HCT116 (cell line): Measurements from ENCODE around the gene AGBL3. TPM values are rescaled to one million over a fixed set of nuclear protein-coding genes. Genes with fewer than 3 reads are reported as not detected.

ENCODE experiments used
- ATAC-seq: fragments of 200-7000 bp; cut with Tn5 transposase; 2 replicates; pipeline ENCODE4 v1.9.1; 2020; ENCODE audit warnings: mild to moderate bottlenecking, moderate library complexity
- BruUV-seq: library from RNA; stranded (reverse); fragments of 400-500 nt; replicated peaks from 2 replicates; lab custom pipeline; 2021; lab: Mats Ljungman, UMichigan
- CTCF ChIA-PET: fragments of 300-600 bp; sonication (Branson Sonifier 250); formaldehyde crosslinking; loops from one replicate; lab custom pipeline; 2021; ENCODE audit warnings: antibody characterized with exemption; lab: Charles Lee
- POLR2A ChIA-PET: fragments of 300-600, 350-600 bp; sonication (Branson Sonifier 250); formaldehyde crosslinking; loops from one replicate; lab custom pipeline; 2021; ENCODE audit warnings: antibody characterized with exemption; lab: Charles Lee
- RAD21 ChIA-PET, 2 experiments: fragments of 300-600 bp; sonication (Branson Sonifier 250); formaldehyde crosslinking; loops; one replicate each; lab custom pipeline; 2023; ENCODE audit warnings: low total read pairs in 2 of 2; ENCODE audit not compliant: uncharacterized antibody in 2 of 2, unreplicated experiment in 2 of 2, low non-redundant PET in 1 of 2; lab: Charles Lee
- DNase-seq: peaks from one replicate; pipeline ENCODE4 v3.0.0-alpha.2; 2010; ENCODE audit warnings: low read depth, low spot score
- H2AFZ ChIP-seq: fragments of 200-600 bp; shearing (Covaris generic), sonication (generic); 2 replicates; pipeline ENCODE4 v1.6.1; 2017; ENCODE audit warnings: low read depth, mixed run types, mixed read lengths, antibody characterized with exemption, low read length; ENCODE audit not compliant: poor library complexity, severe bottlenecking
- H3K27ac ChIP-seq: 2 replicates; pipeline ENCODE4 v1.5.1; 2012; ENCODE audit warnings: low read depth, low read length
- H3K27me3 ChIP-seq: fragments of 200-600 bp; sonication (generic); 2 replicates; pipeline ENCODE4 v1.6.1; 2016; ENCODE audit warnings: mixed run types, low read length, mixed read lengths; ENCODE audit not compliant: insufficient read depth
- H3K36me3 ChIP-seq, 2 experiments: fragments of 200-500 bp in 1 of 2; fragments of 200-600 bp in 1 of 2; sonication (Bioruptor generic) in 1 of 2; sonication (generic) in 1 of 2; 2 replicates each; pipeline versions ENCODE4 v1.5.1 to v1.6.1; 2014 to 2016; ENCODE audit warnings: low read length in 2 of 2, inconsistent platforms in 1 of 2, mixed read lengths in 1 of 2, mixed run types in 1 of 2; ENCODE audit not compliant: insufficient read depth in 2 of 2, control insufficient read depth in 1 of 2
- H3K4me1 ChIP-seq, 2 experiments: fragments of 200-600 bp in 1 of 2; sonication (generic) in 1 of 2; 2 replicates each; pipeline versions ENCODE4 v1.5.1 to v1.6.1; 2012 to 2017; ENCODE audit warnings: low read length in 2 of 2, inconsistent platforms in 1 of 2, mild to moderate bottlenecking in 1 of 2, mixed read lengths in 1 of 2, mixed run types in 1 of 2, moderate library complexity in 1 of 2; ENCODE audit not compliant: insufficient read depth in 2 of 2, control insufficient read depth in 1 of 2
- H3K4me2 ChIP-seq: fragments of 200-600 bp; sonication (generic); 2 replicates; pipeline ENCODE4 v1.6.1; 2017; ENCODE audit warnings: mixed run types, low read length, mixed read lengths
- H3K4me3 ChIP-seq, 2 experiments: fragments of 200-600 bp in 1 of 2; sonication (generic) in 1 of 2; replicated peaks in 1 of 2; 2 replicates each; pipeline ENCODE4 v1.5.1; 2011 to 2016; ENCODE audit warnings: low read length in 2 of 2, control low read depth in 1 of 2, low read depth in 1 of 2, mild to moderate bottlenecking in 1 of 2, mixed read lengths in 1 of 2, mixed run types in 1 of 2
- H3K79me2 ChIP-seq: fragments of 200-600 bp; sonication (generic); 2 replicates; pipeline ENCODE4 v1.6.1; 2017; ENCODE audit warnings: mild to moderate bottlenecking, mixed run types, low read length, moderate library complexity, mixed read lengths; ENCODE audit not compliant: insufficient read depth
- H3K9ac ChIP-seq: fragments of 200-600 bp; sonication (generic); 2 replicates; pipeline ENCODE4 v1.6.1; 2016; ENCODE audit warnings: low read length, mixed read lengths
- H3K9me2 ChIP-seq: fragments of 200-600 bp; sonication (generic), shearing (Covaris generic); 2 replicates; pipeline ENCODE4 v1.6.1; 2017; ENCODE audit warnings: mixed run types, mild to moderate bottlenecking, moderate library complexity; ENCODE audit not compliant: insufficient read depth
- H3K9me3 ChIP-seq, 2 experiments: fragments of 200-500 bp in 1 of 2; fragments of 200-600 bp in 1 of 2; sonication (Bioruptor generic) in 1 of 2; sonication (generic) in 1 of 2; 2 replicates each; pipeline ENCODE4 v1.6.1; 2014 to 2017; ENCODE audit warnings: low read length in 2 of 2, mixed read lengths in 2 of 2, inconsistent platforms in 1 of 2, low read depth in 1 of 2, mild to moderate bottlenecking in 1 of 2, mixed run types in 1 of 2, moderate library complexity in 1 of 2; ENCODE audit not compliant: control insufficient read depth in 1 of 2, insufficient read depth in 1 of 2
- H4K20me1 ChIP-seq: fragments of 200-600 bp; sonication (generic), shearing (Covaris generic); 2 replicates; pipeline ENCODE4 v1.6.1; 2017; ENCODE audit warnings: mixed run types, mild to moderate bottlenecking, moderate library complexity; ENCODE audit not compliant: insufficient read depth
- ATF3 ChIP-seq: IDR thresholded peaks from 2 replicates; pipeline ENCODE4 v1.6.1; 2012
- CBX3 ChIP-seq: IDR thresholded peaks from 2 replicates; pipeline ENCODE4 v1.6.1; 2012; ENCODE audit warnings: low read depth
- CEBPB ChIP-seq: IDR thresholded peaks from 2 replicates; pipeline ENCODE4 v1.6.1; 2012; ENCODE audit warnings: low read depth
- CTCF ChIP-seq, 3 experiments: fragments of 200-600 bp in 1 of 3; sonication (generic) in 1 of 3; IDR thresholded peaks in 2 of 3; conservative IDR thresholded peaks in 1 of 3; 2 replicates each; pipeline ENCODE4 v1.5.1; 2012 to 2017; ENCODE audit warnings: low read depth in 2 of 3, low read length in 2 of 3, antibody characterized with exemption in 1 of 3, borderline replicate concordance in 1 of 3, control low read depth in 1 of 3, mild to moderate bottlenecking in 1 of 3, mixed read lengths in 1 of 3, mixed run types in 1 of 3, moderate library complexity in 1 of 3; ENCODE audit not compliant: insufficient read depth in 1 of 3
- EGR1 ChIP-seq: IDR thresholded peaks from 2 replicates; pipeline ENCODE4 v1.6.1; 2012; ENCODE audit warnings: low read depth
- ELF1 ChIP-seq: IDR thresholded peaks from 2 replicates; pipeline ENCODE4 v1.6.1; 2012; ENCODE audit warnings: low read depth, borderline replicate concordance
- EZH2 ChIP-seq: fragments of 200-600 bp; sonication (generic); IDR thresholded peaks from 2 replicates; pipeline ENCODE4 v1.6.1; 2017; ENCODE audit warnings: antibody characterized with exemption, mixed run types
- EZH2phosphoT487 ChIP-seq: fragments of 200-600 bp; IDR thresholded peaks from 2 replicates; pipeline ENCODE4 v1.6.1; 2018; ENCODE audit warnings: antibody characterized with exemption, borderline replicate concordance
- MAX ChIP-seq: IDR thresholded peaks from 2 replicates; pipeline ENCODE4 v1.6.1; 2012
- POLR2A ChIP-seq: IDR thresholded peaks from 2 replicates; pipeline ENCODE4 v1.7.0; 2011; ENCODE audit warnings: borderline replicate concordance; ENCODE audit not compliant: insufficient read depth, insufficient read length; ENCODE audit errors: extremely low read depth
- POLR2AphosphoS5 ChIP-seq: IDR thresholded peaks from 2 replicates; pipeline ENCODE4 v1.6.1; 2011; ENCODE audit warnings: mild to moderate bottlenecking, low read depth, low read length, moderate library complexity
- RAD21 ChIP-seq: IDR thresholded peaks from 2 replicates; pipeline ENCODE4 v1.6.1; 2012; ENCODE audit warnings: low read depth, mild to moderate bottlenecking
- REST ChIP-seq: IDR thresholded peaks from 2 replicates; pipeline ENCODE4 v1.6.1; 2012; ENCODE audit warnings: low read depth
- SP1 ChIP-seq: IDR thresholded peaks from 2 replicates; pipeline ENCODE4 v1.6.1; 2012; ENCODE audit warnings: low read depth
- YY1 ChIP-seq: IDR thresholded peaks from 2 replicates; pipeline ENCODE4 v1.6.1; 2011; ENCODE audit warnings: low read length, low read depth, moderate library complexity, mild to moderate bottlenecking; ENCODE audit not compliant: insufficient replicate concordance; ENCODE audit errors: extremely low read depth
- ZBTB33 ChIP-seq: IDR thresholded peaks from 2 replicates; pipeline ENCODE4 v1.6.1; 2011; ENCODE audit warnings: mild to moderate bottlenecking, low read length, moderate library complexity; ENCODE audit not compliant: insufficient replicate concordance; ENCODE audit errors: extremely low read depth
- intact Hi-C: fragments of 100-400 bp; cut with micrococcal nuclease; formaldehyde crosslinking; loops from 2 replicates; pipeline ENCODE4 v1.10.0; 2022
- total RNA-seq: library from RNA; stranded (reverse); gene quantifications from one replicate; pipeline ENCODE4 v1.2.1, GENCODE V29; 2021; ENCODE audit not compliant: unreplicated experiment

Gene AGBL3
- total RNA-seq, 1 experiment from 2014 or later, result 1.9 TPM

GRCh38 chr7:135178364-135178763, 192.1 kb downstream of the AGBL3 start (continued):
- TF ChIP-seq EZH2phosphoT487 (no peak), ZBTB33 (no peak), EZH2 (no peak), CBX3 (no peak), RAD21 (no peak), MAX (no peak), YY1 (no peak)

GRCh38 chr7:135179321-135179925, 193.1 kb downstream of the AGBL3 start:
- Histone ChIP-seq H4K20me1 (no peaks in the 10 kb centered on the region), H3K4me3 (no peak overlapping the region), H3K4me1 (peaks cover 8 to 18% of the 10 kb centered on the region in 2 experiments), H3K4me2 (no peak overlapping the region), H3K9ac (no peak overlapping the region), H3K27ac (no peak overlapping the region), H3K9me3 (peaks cover 0 to 18% of the 10 kb centered on the region in 2 experiments; a peak in 1 of 4 replicates), H2AFZ (no peak overlapping the region), H3K79me2 (no peaks in the 10 kb centered on the region), H3K9me2 (no peaks in the 10 kb centered on the region), H3K27me3 (no peaks in the 10 kb centered on the region), H3K36me3 (no peaks in the 10 kb centered on the region)
- intact Hi-C loops, result no loop called here
- ATAC-seq (no peak), DNase-seq (no peak)
- no TSS peak for BruUV-seq
- POLR2A ChIA-PET, result no interaction called here
- CTCF ChIA-PET, result no interaction called here
- RAD21 ChIA-PET, result no interaction called here
- TF ChIP-seq SP1, result no peak
- TF ChIP-seq EGR1, result no peak
- no peak for TF ChIP-seq ELF1
- TF ChIP-seq CEBPB, result no peak
- TF ChIP-seq REST, result no peak
- no peak for TF ChIP-seq ATF3
- TF ChIP-seq YY1, result no peak
- no peak for TF ChIP-seq CTCF (IDR thresholded peaks at IDR 0.05 in 2 of 3, conservative IDR thresholded peaks at IDR 0.05 in 1 of 3; ENCODE audit: borderline replicate concordance in 1 of 3, insufficient read depth in 1 of 3, low read depth in 2 of 3, low read length in 2 of 3)
- TF ChIP-seq POLR2AphosphoS5, result no peak
- TF ChIP-seq POLR2A, result no peak
- TF ChIP-seq EZH2phosphoT487, result no peak
- TF ChIP-seq MAX, result no peak
- no peak for TF ChIP-seq EZH2
